DND-41 (cell line): ENCODE measurements around the gene KCNG1.

Source experiments
- ATAC-seq: fragments of 200-7000 bp; cut with Tn5 transposase; 3 replicates; pipeline ENCODE4 v1.9.1; 2021; ENCODE audit warnings: low read depth; ENCODE audit not compliant: insufficient read depth
- DNase-seq: peaks from one replicate; pipeline ENCODE4 v3.0.0-alpha.2; 2020
- H2AFZ ChIP-seq: 2 replicates; pipeline ENCODE4 v1.6.0; 2012; ENCODE audit warnings: low read depth, low read length
- H3K27ac ChIP-seq: 2 replicates; pipeline ENCODE4 v1.5.1; 2012; ENCODE audit warnings: low read length, inconsistent platforms
- H3K27me3 ChIP-seq: fragments of 200-600 bp; sonication (generic); 2 replicates; pipeline ENCODE4 v1.6.0; 2012; ENCODE audit warnings: low read length, mild to moderate bottlenecking, inconsistent platforms; ENCODE audit not compliant: insufficient read depth, poor library complexity
- H3K36me3 ChIP-seq: 2 replicates; pipeline ENCODE4 v1.5.1; 2012; ENCODE audit warnings: low read length, inconsistent platforms; ENCODE audit not compliant: insufficient read depth
- H3K4me1 ChIP-seq: 2 replicates; pipeline ENCODE4 v1.5.1; 2012; ENCODE audit warnings: mild to moderate bottlenecking, low read length; ENCODE audit not compliant: insufficient read depth
- H3K4me2 ChIP-seq: 2 replicates; pipeline ENCODE4 v1.6.0; 2012; ENCODE audit warnings: mild to moderate bottlenecking, moderate library complexity, low read length, inconsistent platforms; ENCODE audit not compliant: insufficient read depth
- H3K4me3 ChIP-seq, 2 experiments: fragments of 200-600 bp in 1 of 2; shearing (Covaris generic) in 1 of 2; 2 replicates each; pipeline ENCODE4 v1.5.1; 2012 to 2016; ENCODE audit warnings: inconsistent platforms in 2 of 2, low read length in 2 of 2, mild to moderate bottlenecking in 2 of 2, low read depth in 1 of 2, moderate library complexity in 1 of 2
- H3K79me2 ChIP-seq: 2 replicates; pipeline ENCODE4 v1.6.0; 2012; ENCODE audit warnings: low read length, inconsistent platforms; ENCODE audit not compliant: insufficient read depth
- H3K9ac ChIP-seq: 2 replicates; pipeline ENCODE4 v1.6.0; 2012; ENCODE audit warnings: low read depth, mild to moderate bottlenecking, inconsistent platforms, low read length, moderate library complexity
- H3K9me3 ChIP-seq: 2 replicates; pipeline ENCODE4 v1.5.1; 2012; ENCODE audit warnings: low read length, moderate library complexity, mild to moderate bottlenecking, inconsistent platforms; ENCODE audit not compliant: insufficient read depth, severe bottlenecking
- H4K20me1 ChIP-seq: 2 replicates; pipeline ENCODE4 v1.6.0; 2012; ENCODE audit warnings: low read length; ENCODE audit not compliant: insufficient read depth
- CTCF ChIP-seq: IDR thresholded peaks from 2 replicates; pipeline ENCODE4 v1.5.1; 2012; ENCODE audit warnings: borderline replicate concordance, low read length, moderate library complexity, mild to moderate bottlenecking; ENCODE audit not compliant: poor library complexity, severe bottlenecking; ENCODE audit errors: extremely low read depth
- EZH2 ChIP-seq: IDR thresholded peaks from 3 replicates; pipeline ENCODE4 v1.6.1; 2012; ENCODE audit warnings: borderline replicate concordance, low read depth, mild to moderate bottlenecking, moderate library complexity, low read length, inconsistent platforms; ENCODE audit not compliant: severe bottlenecking

Gene KCNG1

GRCh38 chr20:50969435-50969834 lies 53.5 kb downstream of the KCNG1 start:
- Histone ChIP-seq H3K27me3 (peaks cover 13% of the 10 kb centered on the region), H3K4me3 (no peak overlapping the region), H3K4me1 (no peaks in the 10 kb centered on the region), H3K36me3 (no peaks in the 10 kb centered on the region), H3K79me2 (no peaks in the 10 kb centered on the region), H4K20me1 (no peaks in the 10 kb centered on the region), H2AFZ (no peak overlapping the region), H3K4me2 (no peak overlapping the region), H3K27ac (no peak overlapping the region), H3K9me3 (no peaks in the 10 kb centered on the region), H3K9ac (no peak overlapping the region)
- no peak for TF ChIP-seq CTCF
- TF ChIP-seq EZH2: no peak
- ATAC-seq (no peak), DNase-seq (no peak)

GRCh38 chr20:50968289-50968688 lies 54.6 kb downstream of the KCNG1 start:
- no peak overlapping the region for H2AFZ ChIP-seq
- TF ChIP-seq CTCF (no peak), EZH2 (no peak)
- no peak overlapping the region for H3K4me3 ChIP-seq
- no peaks in the 10 kb centered on the region for H3K79me2 ChIP-seq
- peaks cover 13% of the 10 kb centered on the region for H3K27me3 ChIP-seq
- no peaks in the 10 kb centered on the region for H3K4me1 ChIP-seq
- H3K36me3 ChIP-seq: no peaks in the 10 kb centered on the region
- H3K27ac ChIP-seq: no peak overlapping the region
- DNase-seq: no peak
- H3K4me2 ChIP-seq: no peak overlapping the region
- no peaks in the 10 kb centered on the region for H4K20me1 ChIP-seq
- H3K9me3 ChIP-seq: no peaks in the 10 kb centered on the region
- ATAC-seq: no peak
- no peak overlapping the region for H3K9ac ChIP-seq

- Histone ChIP-seq H3K4me3 (no peak overlapping the region), H3K36me3 (no peaks in the 10 kb centered on the region), H3K4me1 (no peaks in the 10 kb centered on the region), H3K27me3 (peaks cover 8% of the 10 kb centered on the region), H3K79me2 (no peaks in the 10 kb centered on the region), H3K27ac (no peak overlapping the region), H3K4me2 (no peak overlapping the region), H4K20me1 (no peaks in the 10 kb centered on the region), H3K9ac (no peak overlapping the region), H2AFZ (no peak overlapping the region), H3K9me3 (no peaks in the 10 kb centered on the region)
- no peak for DNase-seq
- TF ChIP-seq EZH2: no peak
- TF ChIP-seq CTCF: no peak
- ATAC-seq: no peak
Measured at GRCh38 chr20:50967586-50967985, 55.3 kb downstream of the KCNG1 start.
